M059J (cell line): ENCODE data around the gene CBLN4. TPM values are rescaled to one million over a fixed set of nuclear protein-coding genes. Genes with fewer than 3 reads are reported as not detected.

Experiments used
- DNase-seq: peaks from one replicate; pipeline ENCODE4 v3.0.0-alpha.2; 2012; ENCODE audit warnings: low read depth
- total RNA-seq: library from RNA; depleted of rRNA; stranded (reverse); fragments of >200 nt; shearing (Covaris generic); gene quantifications from 2 replicates; pipeline ENCODE4 v1.2.3, GENCODE V29; 2014; rRNA removed

Gene CBLN4
- total RNA-seq = not detected in 2 replicates

GRCh38 chr20:56005389-56005715 lies at the start of gene CBLN4:
CBLN4 (minus strand) TSS chr20:56005519; CDS start chr20:56004171, 1,348 bp downstream.
- DNase-seq = no peak

GRCh38 chr20:56043227-56043626 lies 37.9 kb upstream of the CBLN4 start:
- no peak for DNase-seq

- DNase-seq = peak; percentile 3
These were observed 26.9 kb upstream of the CBLN4 start for GRCh38 chr20:56032251-56032650.

- DNase-seq = no peak
These were observed 13.4 kb upstream of the CBLN4 start for GRCh38 chr20:56018716-56019115.

GRCh38 chr20:56018194-56018593 lies 12.9 kb upstream of the CBLN4 start:
- no peak for DNase-seq

GRCh38 chr20:56017560-56017959 lies 12.2 kb upstream of the CBLN4 start:
- no peak for DNase-seq

GRCh38 chr20:56014998-56015397 lies 9.7 kb upstream of the CBLN4 start:
- no peak for DNase-seq

GRCh38 chr20:56014151-56014550 lies 8.8 kb upstream of the CBLN4 start:
- DNase-seq = no peak

- DNase-seq = no peak
These were observed 519 bp downstream of the CBLN4 start for GRCh38 chr20:56004611-56005388.

GRCh38 chr20:56004007-56004406 lies 1.3 kb downstream of the CBLN4 start:
- DNase-seq = no peak

GRCh38 chr20:56002908-56003800 lies 2.2 kb downstream of the CBLN4 start:
- no peak for DNase-seq

- no peak for DNase-seq
These were observed 3.4 kb downstream of the CBLN4 start for GRCh38 chr20:56001890-56002289.

GRCh38 chr20:56001106-56001785 lies 4.1 kb downstream of the CBLN4 start:
- DNase-seq = no peak

- DNase-seq = no peak
These were observed 26.8 kb downstream of the CBLN4 start for GRCh38 chr20:55978550-55978949.

GRCh38 chr20:55977690-55978459 lies 27.4 kb downstream of the CBLN4 start:
- DNase-seq = no peak

- DNase-seq = no peak
These were observed 30.7 kb downstream of the CBLN4 start for GRCh38 chr20:55974491-55975202.

- DNase-seq = no peak
These were observed 40.5 kb downstream of the CBLN4 start for GRCh38 chr20:55964790-55965189.

GRCh38 chr20:55961376-55962330 lies 43.7 kb downstream of the CBLN4 start:
- no peak for DNase-seq

GRCh38 chr20:55953201-55953600 lies 52.1 kb downstream of the CBLN4 start:
- DNase-seq = no peak

- peak; percentile 3 for DNase-seq
These were observed 57.6 kb downstream of the CBLN4 start for GRCh38 chr20:55947701-55948100.
